GM18870 (cell line): ENCODE results near the gene NAV1.
"Not testable (repeated sequence)": the region's sequence is repeated elsewhere in the genome, so short reads cannot be mapped to it uniquely, and the experiment has no call there.

Source experiments
- ATAC-seq: cut with Tn5 transposase; IDR thresholded peaks from one replicate; pipeline ENCODE4 v1.9.1; 2021; ENCODE audit warnings: moderate library complexity; ENCODE audit not compliant: unreplicated experiment

The NAV1 gene

GRCh38 chr1:201538612-201539551 is at the start of gene NAV1:
Gene NAV1 (plus strand): TSS chr1:201539127. CDS start chr1:201622885, 83,758 bp downstream.
- ATAC-seq, result no peak

GRCh38 chr1:201489643-201490261 is 49.2 kb upstream of the NAV1 start:
- ATAC-seq, result no peak

- ATAC-seq, result no peak
Observed at GRCh38 chr1:201490708-201491131, 48.2 kb upstream of the NAV1 start.

GRCh38 chr1:201491896-201492511 is 46.9 kb upstream of the NAV1 start:
- no peak for ATAC-seq

- not testable (repeated sequence) for ATAC-seq
Observed at GRCh38 chr1:201493026-201493656, 45.8 kb upstream of the NAV1 start.

GRCh38 chr1:201493757-201494617 is 44.9 kb upstream of the NAV1 start:
- no peak for ATAC-seq

GRCh38 chr1:201495551-201496295 is 43.2 kb upstream of the NAV1 start:
- ATAC-seq, result no peak

GRCh38 chr1:201496296-201496690 is 42.6 kb upstream of the NAV1 start:
- ATAC-seq, result no peak

- no peak for ATAC-seq
Observed at GRCh38 chr1:201497935-201498509, 40.9 kb upstream of the NAV1 start.

GRCh38 chr1:201498621-201499020 is 40.3 kb upstream of the NAV1 start:
- ATAC-seq, result no peak

- ATAC-seq, result no peak
Observed at GRCh38 chr1:201499191-201499590, 39.7 kb upstream of the NAV1 start.

- ATAC-seq, result no peak
Observed at GRCh38 chr1:201499795-201500669, 38.9 kb upstream of the NAV1 start.

GRCh38 chr1:201500670-201501120 is 38.2 kb upstream of the NAV1 start:
- ATAC-seq, result no peak

- no peak for ATAC-seq
Observed at GRCh38 chr1:201501144-201501543, 37.8 kb upstream of the NAV1 start.

GRCh38 chr1:201501812-201502510 is 37.0 kb upstream of the NAV1 start:
- ATAC-seq, result no peak

GRCh38 chr1:201502511-201502857 is 36.4 kb upstream of the NAV1 start:
- ATAC-seq, result no peak

- ATAC-seq, result no peak
Observed at GRCh38 chr1:201503397-201504176, 35.3 kb upstream of the NAV1 start.
